Mucosa of rectum (tissue), 2 donors: Measurements from ENCODE around the gene RFESD.
"Not testable (repeated sequence)": the region's sequence is repeated elsewhere in the genome, so short reads cannot be mapped to it uniquely, and the experiment has no call there.

Experiments used
- H3K27ac ChIP-seq, 2 donors: one replicate each; pipeline ENCODE4 v1.7.0; 2013; ENCODE audit warnings: inconsistent platforms in 2 of 2, low read depth in 2 of 2, low read length in 2 of 2
- H3K27me3 ChIP-seq, 2 donors: one replicate each; pipeline ENCODE4 v1.7.0; 2013; ENCODE audit warnings: low read length in 2 of 2; ENCODE audit not compliant: control insufficient read depth in 2 of 2, insufficient read depth in 2 of 2
- H3K36me3 ChIP-seq, 2 donors: one replicate each; pipeline ENCODE4 v1.7.0; 2013; ENCODE audit warnings: low read length in 2 of 2; ENCODE audit not compliant: control insufficient read depth in 2 of 2, insufficient read depth in 2 of 2
- H3K4me1 ChIP-seq, 2 donors: one replicate each; pipeline ENCODE4 v1.7.0; 2013; ENCODE audit warnings: low read length in 2 of 2, mild to moderate bottlenecking in 1 of 2; ENCODE audit not compliant: control insufficient read depth in 2 of 2, insufficient read depth in 2 of 2
- H3K4me3 ChIP-seq, 2 donors: one replicate each; pipeline ENCODE4 v1.7.0; 2013; ENCODE audit warnings: low read length in 2 of 2
- H3K9ac ChIP-seq, 2 donors: one replicate each; pipeline ENCODE4 v1.7.0; 2013; ENCODE audit warnings: low read length in 2 of 2, low read depth in 1 of 2, mild to moderate bottlenecking in 1 of 2
- H3K9me3 ChIP-seq, 2 donors: one replicate each; pipeline ENCODE4 v1.7.0; 2013; ENCODE audit warnings: low read length in 2 of 2; ENCODE audit not compliant: control insufficient read depth in 2 of 2
- donor health status: healthy.
- donor health status: Normal muscosa, but diverticular disease.

Gene RFESD

DNA sequence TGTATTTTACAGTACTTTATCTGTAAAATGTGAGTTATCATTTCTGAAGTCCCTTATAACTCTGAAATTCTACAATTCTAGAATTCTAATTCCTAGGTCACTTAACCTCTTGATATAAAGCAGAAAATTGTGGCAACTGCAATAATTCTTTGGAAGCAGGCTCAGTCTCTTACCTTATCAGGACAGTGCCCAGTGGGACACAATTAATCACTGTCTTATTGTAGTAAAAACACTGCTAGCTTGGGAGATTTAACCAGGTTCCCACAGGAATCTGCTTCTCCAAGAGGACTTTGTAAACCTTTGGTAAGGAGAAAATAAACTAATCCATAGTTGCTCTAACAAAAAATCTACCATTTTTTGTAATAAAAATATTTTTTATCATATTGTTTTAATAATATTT is 54.5 kb downstream of the RFESD start:
- H3K9ac ChIP-seq = no peak overlapping the region
- H3K27ac ChIP-seq = no peak overlapping the region
- no peaks in the 10 kb centered on the region for H3K36me3 ChIP-seq
- H3K27me3 ChIP-seq = no peaks in the 10 kb centered on the region
- H3K9me3 ChIP-seq = no peaks in the 10 kb centered on the region
- peaks cover 0 to 4% of the 10 kb centered on the region in 2 donors for H3K4me1 ChIP-seq
- H3K4me3 ChIP-seq = no peak overlapping the region

DNA sequence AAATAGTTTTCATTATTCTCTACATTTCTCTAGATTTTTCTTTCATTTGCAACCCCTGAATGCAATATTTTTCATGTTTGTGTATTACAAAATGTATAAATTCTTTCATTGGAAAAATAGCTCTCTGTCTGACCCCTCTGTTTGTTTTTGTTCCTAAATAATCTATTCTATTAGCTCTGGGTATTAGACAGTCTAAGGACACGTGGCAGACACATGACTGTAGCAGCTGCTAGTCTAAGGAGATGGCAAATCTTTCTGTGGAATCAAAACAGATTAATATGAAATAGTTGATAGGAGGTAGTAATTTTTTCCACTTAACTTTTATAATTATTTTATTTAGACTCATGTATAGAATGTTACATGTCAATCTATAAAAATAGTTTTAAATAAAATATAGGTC is 57.6 kb downstream of the RFESD start:
- Histone ChIP-seq H3K9ac (no peak overlapping the region), H3K27me3 (no peaks in the 10 kb centered on the region), H3K36me3 (no peaks in the 10 kb centered on the region), H3K9me3 (no peaks in the 10 kb centered on the region), H3K27ac (no peak overlapping the region), H3K4me1 (no peaks in the 10 kb centered on the region), H3K4me3 (no peak overlapping the region)

DNA sequence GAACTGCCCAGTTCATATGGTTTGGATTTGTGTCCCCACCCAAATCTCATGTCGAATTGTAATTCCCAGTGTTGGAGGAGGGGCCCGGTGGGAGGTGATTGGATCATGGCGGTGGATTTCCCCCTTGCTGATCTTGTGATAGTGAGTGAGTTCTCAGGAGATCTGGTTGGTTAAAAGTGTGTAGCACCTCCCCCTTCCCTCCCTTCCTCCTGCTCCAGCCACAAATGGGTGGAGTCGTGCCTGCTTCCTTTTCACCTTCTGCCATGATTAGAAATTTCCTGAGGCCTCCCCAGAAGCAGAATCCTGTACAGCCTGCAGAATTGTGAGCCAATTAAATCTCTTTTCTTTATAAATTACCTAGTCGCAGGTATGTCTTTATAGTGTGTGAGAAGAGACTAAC is 59.6 kb downstream of the RFESD start:
- H3K27ac ChIP-seq, H3K27me3 ChIP-seq, H3K4me1 ChIP-seq, H3K9ac ChIP-seq, H3K4me3 ChIP-seq, H3K9me3 ChIP-seq, H3K36me3 ChIP-seq: not testable (repeated sequence)

DNA sequence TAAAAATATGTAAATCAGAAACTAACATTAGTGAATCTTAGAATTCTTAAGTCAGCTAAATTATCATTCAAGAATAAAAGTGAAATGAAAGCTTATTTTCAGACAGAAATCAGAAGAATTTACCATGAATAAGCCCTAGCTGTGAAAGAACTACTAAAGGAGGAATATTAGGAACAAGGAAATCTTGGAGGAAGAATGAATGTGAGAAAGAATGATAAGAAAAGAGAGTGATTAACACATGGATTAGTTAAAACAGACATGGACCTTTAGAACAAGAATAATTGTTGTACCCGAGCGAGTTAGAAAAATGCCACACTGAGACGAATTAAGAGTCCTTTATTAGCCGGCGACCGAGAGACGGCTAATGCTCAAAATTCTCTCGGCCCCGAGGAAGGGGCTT is 60.5 kb downstream of the RFESD start:
- Histone ChIP-seq H3K9ac (no peak overlapping the region), H3K27me3 (no peaks in the 10 kb centered on the region), H3K36me3 (no peaks in the 10 kb centered on the region), H3K27ac (no peak overlapping the region), H3K4me3 (no peak overlapping the region), H3K9me3 (no peaks in the 10 kb centered on the region), H3K4me1 (no peaks in the 10 kb centered on the region)
